A673 (cell line): ENCODE measurements around the gene FPR3.

Experiments
- EZH2 ChIP-seq: fragments of 200-600 bp; sonication (generic); IDR thresholded peaks from 2 replicates; pipeline ENCODE4 v1.6.1; 2017; ENCODE audit warnings: borderline replicate concordance, low read depth, mild to moderate bottlenecking, mixed read lengths, antibody characterized with exemption, low read length; ENCODE audit not compliant: poor library complexity, severe bottlenecking
- TF ChIP-seq, protein P1 (sequence below): fragments of 300-800, 200-600 bp; sonication (generic); conservative IDR thresholded peaks from 2 replicates; pipeline ENCODE4 v1.5.1; 2017; ENCODE audit warnings: low read depth, mild to moderate bottlenecking, antibody characterized with exemption, low read length, moderate library complexity, mixed read lengths

DNA sequence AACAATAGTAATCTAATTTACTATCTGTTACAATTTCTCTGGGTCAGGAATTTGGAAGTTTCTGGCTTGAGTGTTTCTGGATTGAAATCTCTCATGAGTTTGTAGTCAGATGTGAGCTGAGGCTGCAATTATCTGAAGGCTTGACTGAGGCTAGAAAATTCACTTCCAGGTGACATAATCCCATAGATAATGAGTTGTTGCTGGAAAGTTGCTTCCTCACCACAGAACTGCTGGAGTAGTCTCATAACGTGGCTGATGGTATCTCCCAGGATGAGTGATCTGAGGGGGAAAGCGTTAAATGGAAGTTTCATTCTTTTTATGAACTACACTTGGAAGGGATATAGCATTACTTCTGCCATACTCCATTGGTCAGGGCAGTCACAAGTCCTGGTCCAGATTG lies 15.3 kb upstream of the FPR3 start:
- TF ChIP-seq, protein P1, sequence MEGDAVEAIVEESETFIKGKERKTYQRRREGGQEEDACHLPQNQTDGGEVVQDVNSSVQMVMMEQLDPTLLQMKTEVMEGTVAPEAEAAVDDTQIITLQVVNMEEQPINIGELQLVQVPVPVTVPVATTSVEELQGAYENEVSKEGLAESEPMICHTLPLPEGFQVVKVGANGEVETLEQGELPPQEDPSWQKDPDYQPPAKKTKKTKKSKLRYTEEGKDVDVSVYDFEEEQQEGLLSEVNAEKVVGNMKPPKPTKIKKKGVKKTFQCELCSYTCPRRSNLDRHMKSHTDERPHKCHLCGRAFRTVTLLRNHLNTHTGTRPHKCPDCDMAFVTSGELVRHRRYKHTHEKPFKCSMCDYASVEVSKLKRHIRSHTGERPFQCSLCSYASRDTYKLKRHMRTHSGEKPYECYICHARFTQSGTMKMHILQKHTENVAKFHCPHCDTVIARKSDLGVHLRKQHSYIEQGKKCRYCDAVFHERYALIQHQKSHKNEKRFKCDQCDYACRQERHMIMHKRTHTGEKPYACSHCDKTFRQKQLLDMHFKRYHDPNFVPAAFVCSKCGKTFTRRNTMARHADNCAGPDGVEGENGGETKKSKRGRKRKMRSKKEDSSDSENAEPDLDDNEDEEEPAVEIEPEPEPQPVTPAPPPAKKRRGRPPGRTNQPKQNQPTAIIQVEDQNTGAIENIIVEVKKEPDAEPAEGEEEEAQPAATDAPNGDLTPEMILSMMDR: no peak
- no peak for TF ChIP-seq EZH2
